Sigmoid colon (tissue), 4 donors: Measurements from ENCODE around the gene CCDC33.

ENCODE experiments used
- CTCF ChIP-seq, 4 experiments: fragments of 450-650 bp in 3 of 4; fragments of 200-600 bp in 1 of 4; IDR thresholded peaks; one replicate each; pipeline ENCODE4 v1.5.1; 2016 to 2019; ENCODE audit warnings: antibody characterized with exemption in 4 of 4, mild to moderate bottlenecking in 3 of 4, moderate library complexity in 2 of 4
- EP300 ChIP-seq, 4 donors: sonication (generic); formaldehyde crosslinking; IDR thresholded peaks; one replicate each; pipeline ENCODE4 v1.6.1; 2017; ENCODE audit warnings: antibody characterized with exemption in 4 of 4

- TF ChIP-seq CTCF (IDR thresholded peaks at IDR 0.05), result no peak
- TF ChIP-seq EP300 (IDR thresholded peaks at IDR 0.05), result no peak
Observed at GRCh38 chr15:74193299-74193718, 42.8 kb upstream of the CCDC33 start.
